NCI-H524 (cell line): ENCODE results near the gene PHC3.
A peak's percentile ranks its signal among the peaks of the same experiment; 100 is the strongest.
"Not testable (repeated sequence)": the region's sequence is repeated elsewhere in the genome, so short reads cannot be mapped to it uniquely, and the experiment has no call there.

Experiments used
- DNase-seq, 2 experiments: peaks; one replicate each; lab custom pipeline; 2025; lab: John Stamatoyannopoulos, UW

PHC3 gene

GRCh38 chr3:170180908-170181885 lies at the start of gene PHC3:
PHC3 (minus strand) TSS chr3:170181733; CDS start chr3:170181715, 18 bp downstream.
- DNase-seq: peak; percentile 92 to 96

GRCh38 chr3:170228093-170228766 lies 46.7 kb upstream of the PHC3 start:
- DNase-seq: no peak

- DNase-seq: no peak
These were observed 45.0 kb upstream of the PHC3 start for GRCh38 chr3:170226426-170226960.

- no peak for DNase-seq
These were observed 43.6 kb upstream of the PHC3 start for GRCh38 chr3:170225166-170225565.

- DNase-seq: peak; percentile 55 to 65
These were observed 41.4 kb upstream of the PHC3 start for GRCh38 chr3:170222647-170223541.

GRCh38 chr3:170221924-170222646 lies 40.6 kb upstream of the PHC3 start, which contains the start of gene PRKCI:
PRKCI (plus strand) TSS chr3:170222424; CDS start chr3:170222670, 246 bp downstream.
- peak; percentile 97 to 98 for DNase-seq

GRCh38 chr3:170220871-170221270 lies 39.3 kb upstream of the PHC3 start:
- DNase-seq: no peak

GRCh38 chr3:170219850-170220249 lies 38.3 kb upstream of the PHC3 start:
- DNase-seq: no peak

GRCh38 chr3:170211668-170212067 lies 30.1 kb upstream of the PHC3 start:
- DNase-seq: no peak

GRCh38 chr3:170207717-170208116 lies 26.2 kb upstream of the PHC3 start:
- DNase-seq: no peak

GRCh38 chr3:170206164-170206762 lies 24.7 kb upstream of the PHC3 start:
- DNase-seq: not testable (repeated sequence)

GRCh38 chr3:170205302-170205701 lies 23.8 kb upstream of the PHC3 start:
- DNase-seq: no peak

GRCh38 chr3:170204509-170204908 lies 23.0 kb upstream of the PHC3 start:
- no peak for DNase-seq

GRCh38 chr3:170204023-170204472 lies 22.5 kb upstream of the PHC3 start:
- no peak for DNase-seq

GRCh38 chr3:170203457-170203856 lies 21.9 kb upstream of the PHC3 start:
- DNase-seq: no peak

GRCh38 chr3:170201527-170201926 lies 20.0 kb upstream of the PHC3 start:
- no peak for DNase-seq

GRCh38 chr3:170200987-170201386 lies 19.5 kb upstream of the PHC3 start:
- DNase-seq: no peak

GRCh38 chr3:170196833-170197232 lies 15.3 kb upstream of the PHC3 start:
- DNase-seq: no peak

GRCh38 chr3:170195759-170196158 lies 14.2 kb upstream of the PHC3 start:
- DNase-seq: not testable (repeated sequence)
